Endothelial cell of umbilical vein (primary cell): ENCODE results near the gene HTRA2.

Experiments used
- EZH2 ChIP-seq: IDR thresholded peaks from 2 replicates; pipeline ENCODE4 v1.6.1; 2012; ENCODE audit warnings: borderline replicate concordance, low read depth, mild to moderate bottlenecking, moderate library complexity, low read length, inconsistent platforms; ENCODE audit not compliant: severe bottlenecking
- TF ChIP-seq, protein P1 (sequence below), 2 donors: IDR thresholded peaks; 1 replicate in 1 of 2; 2 replicates in 1 of 2; pipeline ENCODE4 v1.5.1; 2011; ENCODE audit warnings: low read length in 2 of 2, mild to moderate bottlenecking in 2 of 2, moderate library complexity in 2 of 2, control low read depth in 1 of 2, inconsistent platforms in 1 of 2, low read depth in 1 of 2; ENCODE audit not compliant: insufficient read depth in 1 of 2; ENCODE audit errors: extremely low read depth in 1 of 2

DNA sequence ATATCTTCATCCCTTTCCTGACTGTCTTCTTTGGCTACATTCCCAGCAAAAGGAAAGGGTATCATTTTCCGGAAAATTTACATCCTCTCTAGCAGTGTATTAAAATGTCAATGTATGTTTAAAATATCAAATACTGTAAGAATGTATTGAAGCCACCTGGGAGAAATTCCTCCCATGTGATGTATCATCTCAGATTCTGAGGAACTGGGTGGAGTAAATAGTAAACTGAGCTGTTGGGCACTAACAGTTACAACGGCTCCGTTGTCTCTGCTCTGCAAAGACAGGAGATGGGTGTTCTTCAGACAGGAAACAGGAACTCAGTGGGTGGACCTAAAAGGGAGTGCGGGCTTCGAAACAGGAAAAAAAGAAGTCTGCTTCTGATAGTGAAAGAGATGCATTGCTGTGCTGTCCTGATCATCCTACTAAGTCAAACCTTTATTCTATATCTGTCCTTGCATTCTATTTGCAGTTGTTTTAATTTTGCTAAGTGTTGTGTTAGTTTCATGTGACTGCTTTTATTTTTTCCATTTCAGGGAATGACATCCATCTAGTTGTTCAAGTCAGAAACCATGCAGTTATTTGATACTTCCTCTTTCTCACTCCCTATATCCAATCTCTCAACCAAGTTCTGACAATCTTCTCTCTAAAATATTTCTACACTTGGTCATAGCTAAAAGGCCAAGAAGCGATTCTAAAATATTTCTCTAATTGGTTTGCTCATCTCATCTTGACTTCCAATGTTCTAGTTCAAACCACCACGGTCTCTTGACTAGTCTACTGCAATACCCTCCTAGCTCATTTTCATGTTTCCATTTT, 44.2 kb downstream of the HTRA2 start:
- TF ChIP-seq, protein P1, sequence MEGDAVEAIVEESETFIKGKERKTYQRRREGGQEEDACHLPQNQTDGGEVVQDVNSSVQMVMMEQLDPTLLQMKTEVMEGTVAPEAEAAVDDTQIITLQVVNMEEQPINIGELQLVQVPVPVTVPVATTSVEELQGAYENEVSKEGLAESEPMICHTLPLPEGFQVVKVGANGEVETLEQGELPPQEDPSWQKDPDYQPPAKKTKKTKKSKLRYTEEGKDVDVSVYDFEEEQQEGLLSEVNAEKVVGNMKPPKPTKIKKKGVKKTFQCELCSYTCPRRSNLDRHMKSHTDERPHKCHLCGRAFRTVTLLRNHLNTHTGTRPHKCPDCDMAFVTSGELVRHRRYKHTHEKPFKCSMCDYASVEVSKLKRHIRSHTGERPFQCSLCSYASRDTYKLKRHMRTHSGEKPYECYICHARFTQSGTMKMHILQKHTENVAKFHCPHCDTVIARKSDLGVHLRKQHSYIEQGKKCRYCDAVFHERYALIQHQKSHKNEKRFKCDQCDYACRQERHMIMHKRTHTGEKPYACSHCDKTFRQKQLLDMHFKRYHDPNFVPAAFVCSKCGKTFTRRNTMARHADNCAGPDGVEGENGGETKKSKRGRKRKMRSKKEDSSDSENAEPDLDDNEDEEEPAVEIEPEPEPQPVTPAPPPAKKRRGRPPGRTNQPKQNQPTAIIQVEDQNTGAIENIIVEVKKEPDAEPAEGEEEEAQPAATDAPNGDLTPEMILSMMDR (IDR thresholded peaks at IDR 0.05; ENCODE audit: extremely low read depth in 1 of 2, insufficient read depth in 1 of 2, low read depth in 1 of 2, low read length in 2 of 2) = no peak
- no peak for TF ChIP-seq EZH2
